ENCODE measurements around the gene PTP4A2.
"Not testable (repeated sequence)": the region's sequence is repeated elsewhere in the genome, so short reads cannot be mapped to it uniquely, and the experiment has no call there.

Gene PTP4A2

DNA sequence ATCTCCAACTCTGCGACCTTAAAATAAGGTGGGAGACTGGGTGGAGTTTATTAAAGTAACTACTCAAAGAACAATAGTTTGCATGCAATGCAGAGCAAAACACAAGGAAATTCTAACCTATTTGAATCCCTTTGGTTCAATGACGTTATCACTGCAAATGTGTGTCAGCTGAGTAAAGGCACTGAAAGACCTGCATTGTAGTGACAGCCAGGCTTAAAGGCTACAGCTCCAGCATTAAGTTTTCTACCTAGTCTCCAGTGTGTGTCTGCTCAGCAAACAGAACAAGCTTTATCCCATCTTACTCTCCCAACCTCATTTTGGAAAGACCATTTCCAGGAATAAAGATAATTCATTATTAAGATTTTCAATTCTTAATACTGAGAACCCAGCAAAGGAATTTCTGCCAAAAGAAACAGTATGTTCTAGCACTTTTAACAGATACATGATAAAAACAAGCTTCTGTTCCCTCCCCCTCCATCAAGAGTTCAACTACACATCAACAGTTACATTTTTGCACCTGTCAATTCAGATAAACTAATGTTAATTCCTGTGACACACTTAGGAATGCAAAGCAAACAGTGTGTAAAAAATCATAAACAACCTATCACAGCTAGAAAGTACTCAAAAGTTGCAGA lies 14.2 kb downstream of the PTP4A2 start:
- no peak for DNase-seq

DNA sequence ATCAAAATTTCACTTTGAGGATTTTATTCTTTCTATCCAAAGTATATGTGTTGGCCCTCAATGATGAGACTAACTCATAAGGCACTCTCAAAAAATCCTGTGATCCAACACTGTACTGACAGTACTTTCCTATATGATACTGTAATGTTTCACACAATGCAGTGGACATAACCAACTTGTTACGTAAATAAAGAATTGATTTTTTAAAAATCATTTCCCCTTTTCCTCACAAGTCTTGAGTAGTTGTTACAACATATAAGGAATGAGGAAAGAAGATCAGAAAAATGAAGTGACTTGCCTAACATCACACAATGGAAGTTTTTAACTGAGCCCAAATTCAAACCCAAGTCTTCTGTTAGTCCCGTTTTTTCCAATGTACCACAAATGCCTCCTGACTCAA lies 17.2 kb downstream of the PTP4A2 start:
- no peak for DNase-seq

- no peak for DNase-seq
Measured at GRCh38 chr1:31919591-31919990, 18.6 kb downstream of the PTP4A2 start.

DNA sequence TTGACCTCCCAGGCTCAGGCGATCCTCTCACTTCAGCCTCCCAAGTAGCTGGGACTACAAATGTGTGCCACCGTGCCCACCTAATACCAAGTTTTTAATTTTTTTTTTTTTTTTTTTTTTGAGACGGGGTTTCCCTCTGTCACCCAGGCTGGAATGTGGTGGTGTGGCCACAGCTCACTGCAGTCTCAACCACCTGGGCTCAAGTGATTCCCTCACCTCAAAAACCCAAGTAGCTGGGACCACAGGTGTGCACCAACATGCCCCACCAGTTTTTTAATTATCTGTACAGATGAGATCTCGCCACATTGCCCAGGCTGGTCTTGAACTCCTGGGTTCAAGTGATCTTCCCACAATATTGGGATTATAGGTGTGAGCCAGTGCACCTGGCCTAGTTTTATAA lies 22.7 kb downstream of the PTP4A2 start:
- no peak for DNase-seq

GRCh38 chr1:31913968-31914367 lies 24.2 kb downstream of the PTP4A2 start:
- no peak for DNase-seq

DNA sequence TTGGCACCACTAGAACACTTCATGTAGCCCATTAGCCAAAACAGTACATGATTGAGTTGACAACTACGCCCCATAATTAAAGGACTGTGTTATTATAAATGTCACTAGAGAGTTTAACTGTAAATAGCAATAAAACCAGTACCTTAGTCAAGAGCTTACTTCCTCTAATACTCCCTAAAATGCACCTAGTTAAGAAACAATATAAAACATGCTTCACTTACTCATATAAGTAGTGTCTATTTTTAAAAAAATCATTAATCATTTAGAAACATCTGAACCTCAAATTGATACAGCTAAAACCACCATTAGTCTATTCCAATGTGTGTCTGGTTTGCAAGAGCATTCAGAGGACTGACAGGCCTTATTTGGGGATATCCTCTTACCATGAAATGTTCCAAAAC lies 25.3 kb downstream of the PTP4A2 start:
- DNase-seq = no peak

DNA sequence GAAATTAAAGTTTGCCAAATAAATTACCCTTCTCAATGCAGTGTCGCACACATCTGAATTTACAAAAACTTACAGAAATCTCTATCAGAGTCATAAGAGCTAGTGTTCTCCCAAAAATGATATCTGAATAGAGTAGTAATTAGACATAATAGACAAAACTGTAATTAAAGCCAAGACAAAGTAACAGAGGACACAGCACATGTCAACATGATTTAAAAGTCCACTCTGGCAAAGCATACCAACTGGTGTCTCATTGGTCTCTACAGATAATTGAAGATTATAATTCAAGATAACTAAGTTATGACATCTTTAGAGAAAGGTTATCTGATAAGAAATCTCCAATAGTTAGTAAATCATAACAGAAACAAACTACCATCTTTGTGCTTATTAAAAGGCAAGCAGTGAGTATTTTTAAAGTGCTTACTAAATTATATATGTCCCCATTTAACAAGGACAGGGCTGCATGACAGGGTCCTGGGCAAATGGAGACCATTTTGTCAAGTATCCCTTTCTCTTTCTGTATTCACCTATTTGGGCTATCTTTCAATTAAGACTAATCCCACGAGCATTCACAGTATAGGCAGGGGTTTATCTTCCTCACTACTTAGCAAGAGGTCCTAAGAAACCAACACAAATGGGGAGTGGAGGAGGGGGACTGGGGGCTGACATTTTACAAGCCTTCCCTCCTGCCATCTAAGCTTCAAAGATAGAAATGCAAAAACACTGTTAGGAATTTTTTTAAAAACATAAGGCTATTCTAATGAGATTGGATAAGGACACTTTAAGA lies 26.0 kb downstream of the PTP4A2 start:
- no peak for DNase-seq

GRCh38 chr1:31910933-31911332 lies 27.2 kb downstream of the PTP4A2 start:
- no peak for DNase-seq

GRCh38 chr1:31909691-31910090 lies 28.5 kb downstream of the PTP4A2 start:
- DNase-seq = no peak

DNA sequence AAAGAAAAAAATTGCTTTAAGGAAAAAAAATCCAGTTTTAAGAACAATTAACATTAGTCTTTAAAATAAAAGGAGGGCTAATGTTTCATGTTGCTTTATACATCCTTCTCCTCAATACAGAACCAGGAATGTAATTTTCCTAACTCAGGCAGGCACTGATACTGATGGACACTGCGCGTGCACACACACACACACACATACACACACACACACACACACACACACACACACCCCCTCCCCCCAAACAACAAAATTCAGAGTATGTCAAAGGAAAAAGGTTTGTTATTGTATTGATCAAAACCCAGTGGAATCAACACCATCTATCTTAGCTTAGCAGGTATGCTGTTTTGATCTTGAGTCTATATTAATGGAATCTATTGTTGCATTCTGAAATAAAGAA lies 31.6 kb downstream of the PTP4A2 start:
- no peak for DNase-seq

GRCh38 chr1:31905681-31906080 lies 32.5 kb downstream of the PTP4A2 start:
- no peak for DNase-seq

GRCh38 chr1:31905093-31905509 lies 33.1 kb downstream of the PTP4A2 start:
- DNase-seq = no peak

DNA sequence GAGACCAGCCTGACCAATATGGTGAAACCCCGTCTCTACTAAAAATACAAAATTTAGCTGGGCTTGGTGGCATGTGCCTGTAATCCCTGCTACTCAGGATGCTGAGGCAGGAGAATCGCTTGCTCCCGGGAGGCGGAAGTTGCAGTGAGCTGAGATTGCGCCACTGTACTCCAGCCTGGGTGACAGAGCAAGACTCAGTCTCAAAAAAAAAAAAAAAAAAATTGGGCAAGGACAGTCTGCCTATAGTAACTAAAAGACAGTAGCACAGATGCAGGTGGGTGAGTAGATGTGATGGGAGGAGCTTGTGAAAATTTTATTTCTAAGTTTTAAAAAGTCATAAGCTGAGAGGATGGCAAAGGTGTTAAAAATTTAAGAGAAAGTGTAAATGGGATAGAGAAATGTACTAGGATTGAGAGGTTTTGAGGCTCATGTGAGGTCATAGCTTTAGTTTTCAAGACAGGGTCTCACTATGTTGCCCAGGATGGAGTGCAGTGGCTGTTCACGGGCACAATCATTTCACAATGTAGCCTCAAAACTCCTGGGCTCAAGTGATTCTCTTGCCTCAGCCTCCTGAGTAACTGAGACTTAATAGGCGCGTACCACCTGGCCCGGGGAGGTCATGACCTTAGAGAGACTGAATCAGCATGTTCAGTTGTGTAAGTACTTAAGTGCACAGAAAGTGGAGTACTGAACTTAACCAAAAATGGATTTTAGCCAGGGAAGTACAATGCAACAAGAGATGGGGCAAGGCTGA lies 33.7 kb downstream of the PTP4A2 start:
- no peak for DNase-seq

DNA sequence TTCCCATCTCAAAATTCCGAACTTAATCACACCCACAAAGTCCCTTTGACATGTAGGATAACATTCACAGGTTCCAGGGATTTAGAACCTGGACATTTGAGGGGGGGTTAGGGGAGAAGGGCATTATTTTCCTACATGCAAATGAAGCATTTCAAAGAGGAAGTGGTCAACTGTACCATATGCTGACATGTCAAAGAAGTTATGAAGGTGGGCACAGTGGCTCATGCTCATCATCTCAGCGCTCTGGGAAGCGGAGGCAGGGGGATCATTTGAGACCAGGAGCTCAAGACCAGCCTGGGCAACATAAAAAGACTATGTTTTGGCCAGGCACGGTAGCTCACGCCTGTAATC lies 35.7 kb downstream of the PTP4A2 start:
- no peak for DNase-seq

DNA sequence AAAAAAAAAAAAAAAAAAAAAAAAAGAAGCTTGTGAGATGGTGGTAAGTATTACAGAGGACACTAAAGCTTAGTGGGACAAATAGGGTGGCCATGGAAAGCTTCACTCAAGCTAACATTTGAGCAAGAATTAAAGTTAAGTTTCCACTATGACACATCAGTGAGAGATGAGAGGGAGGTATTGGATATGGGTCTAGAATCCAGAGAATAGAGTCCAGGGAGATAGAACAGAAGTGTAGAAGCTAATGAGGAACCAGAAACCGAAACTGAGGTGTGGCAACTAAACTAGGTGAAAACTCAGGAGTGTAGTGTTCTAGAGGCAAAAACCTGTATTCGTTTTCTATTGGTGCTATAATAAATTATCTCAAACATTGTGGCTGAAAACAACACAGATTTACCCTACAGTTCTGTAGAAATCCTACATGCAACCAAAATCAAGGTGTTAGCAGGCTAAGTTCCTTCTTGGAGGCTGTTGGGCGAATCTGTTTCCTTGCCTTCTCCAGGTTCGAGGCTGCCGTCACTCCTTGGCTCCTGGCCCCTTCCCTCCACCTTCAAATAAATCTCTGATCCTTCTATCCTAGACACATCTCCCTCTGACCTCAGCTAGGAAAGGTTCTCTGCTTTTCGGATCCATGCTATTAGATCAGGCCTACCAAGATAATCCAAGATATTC lies 36.2 kb downstream of the PTP4A2 start:
- DNase-seq = no peak

- no peak for DNase-seq
Measured at GRCh38 chr1:31900790-31901189, 37.4 kb downstream of the PTP4A2 start.

DNA sequence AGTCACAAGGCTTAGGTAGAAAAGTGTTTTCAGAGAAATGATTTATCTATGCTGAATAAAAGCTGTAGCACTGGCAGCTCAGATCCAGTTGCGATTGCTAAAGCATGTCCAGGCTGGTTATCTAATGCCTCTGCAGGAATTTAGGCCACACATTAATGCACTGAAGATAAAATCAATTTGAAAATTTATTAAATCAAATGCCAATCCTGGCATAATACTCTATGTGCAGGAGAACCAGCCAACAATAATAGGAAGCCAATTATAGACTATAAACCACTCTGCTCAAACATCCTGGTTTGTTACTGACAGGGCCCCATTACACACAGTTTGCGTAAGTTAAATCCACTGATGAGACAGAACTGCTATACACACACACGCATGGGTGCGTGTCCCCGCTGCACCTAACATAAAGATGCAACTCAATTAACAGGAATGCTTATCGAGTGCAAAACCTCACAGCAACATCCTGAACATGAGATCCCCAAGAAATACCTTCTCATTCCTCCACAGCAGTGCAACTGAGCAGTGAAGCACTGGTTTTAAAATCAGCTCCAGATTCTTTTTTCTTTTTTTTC lies 40.6 kb downstream of the PTP4A2 start:
- DNase-seq = no peak

DNA sequence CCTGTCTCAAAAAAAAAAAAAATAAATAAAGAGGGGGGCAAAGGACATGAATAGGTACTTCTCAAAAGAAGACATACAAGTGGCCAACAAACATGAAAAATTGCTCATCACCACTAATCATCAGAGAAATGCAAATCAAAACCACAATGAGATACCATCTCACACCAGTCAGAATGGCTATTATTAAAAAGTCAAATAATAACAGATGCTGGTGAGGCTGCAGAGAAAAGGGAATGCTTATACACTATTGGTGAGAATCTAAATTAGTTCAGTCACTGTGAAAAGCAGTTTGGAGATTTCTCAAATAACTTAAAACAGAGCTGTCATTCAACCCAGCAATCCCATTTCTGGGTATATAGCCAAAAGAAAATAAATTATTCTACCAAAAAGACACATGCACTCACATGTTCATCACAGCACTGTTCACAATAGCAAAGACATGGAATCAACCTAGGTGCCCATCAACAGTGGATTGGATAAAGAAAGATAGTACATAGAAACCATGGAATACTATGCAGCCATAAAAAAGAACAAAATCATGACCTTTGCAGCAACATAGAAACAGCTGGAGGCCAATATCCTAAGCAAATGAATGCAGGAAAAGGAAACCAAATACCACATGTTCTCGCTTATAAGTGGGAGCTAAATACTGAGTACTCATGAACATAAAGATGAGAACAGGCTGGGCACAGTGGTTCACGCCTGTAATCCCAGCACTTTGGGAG lies 42.5 kb downstream of the PTP4A2 start:
- DNase-seq = not testable (repeated sequence)

- DNase-seq = no peak
Measured at GRCh38 chr1:31891280-31891679, 46.9 kb downstream of the PTP4A2 start.

GRCh38 chr1:31888291-31888690 lies 49.9 kb downstream of the PTP4A2 start:
- DNase-seq = no peak

GRCh38 chr1:31886866-31887265 lies 51.3 kb downstream of the PTP4A2 start:
- no peak for DNase-seq

DNA sequence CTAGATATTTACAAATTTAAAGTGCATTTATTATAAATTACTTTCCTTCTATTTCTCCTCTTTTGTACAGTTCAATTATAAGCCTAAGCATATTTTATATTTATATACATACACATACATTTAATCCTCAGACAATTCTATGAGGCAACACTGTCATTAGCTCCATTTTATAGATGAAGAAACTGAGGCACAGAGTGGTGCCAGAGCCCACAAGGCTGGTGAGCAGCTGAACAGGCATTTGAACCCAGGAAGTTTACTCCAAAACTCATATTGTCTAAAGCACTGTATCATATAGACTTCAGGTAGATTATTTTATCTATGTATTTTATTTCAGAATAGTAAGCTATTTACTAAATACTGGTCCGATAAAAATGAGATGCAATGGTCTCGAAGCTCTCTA lies 52.3 kb downstream of the PTP4A2 start:
- no peak for DNase-seq

Data from stimulated activated CD4-positive, alpha-beta T cell treated with anti-CD3 and anti-CD28 coated beads, Interleukin-4, amount 100 ng/mL, for 4 hours (primary cell).